Neutrophil (primary cell): ENCODE measurements around the gene LAPTM4A.

Source experiments
- H3K27ac ChIP-seq: fragments of 200-600 bp; sonication (generic); 2 replicates; pipeline ENCODE4 v1.5.1; 2016; ENCODE audit warnings: mild to moderate bottlenecking, moderate library complexity
- H3K27me3 ChIP-seq: fragments of 200-600 bp; sonication (generic); 2 replicates; pipeline ENCODE4 v1.6.0; 2016; ENCODE audit warnings: mild to moderate bottlenecking
- H3K36me3 ChIP-seq: fragments of 200-600 bp; sonication (generic); 2 replicates; pipeline ENCODE4 v1.5.1; 2017
- H3K4me1 ChIP-seq, 2 experiments: fragments of 200-600 bp in 1 of 2; sonication (generic) in 1 of 2; 1 replicate in 1 of 2; 2 replicates in 1 of 2; pipeline versions ENCODE4 v1.5.1 to v1.6.1; 2013 to 2016; ENCODE audit warnings: low read depth in 1 of 2, low read length in 1 of 2, mild to moderate bottlenecking in 1 of 2, moderate library complexity in 1 of 2; ENCODE audit not compliant: control insufficient read depth in 1 of 2, insufficient read depth in 1 of 2
- H3K4me3 ChIP-seq, 2 experiments: fragments of 200-600 bp in 1 of 2; sonication (generic) in 1 of 2; 1 replicate in 1 of 2; 2 replicates in 1 of 2; pipeline ENCODE4 v1.5.1; 2013 to 2016; ENCODE audit warnings: low read depth in 1 of 2, low read length in 1 of 2, mild to moderate bottlenecking in 1 of 2, moderate library complexity in 1 of 2
- H3K9me3 ChIP-seq: fragments of 200-600 bp; sonication (generic); 2 replicates; pipeline ENCODE4 v1.5.1; 2016
- TF ChIP-seq, protein P1 (sequence below): fragments of 200-600 bp; sonication (generic); IDR thresholded peaks from 2 replicates; pipeline ENCODE4 v1.5.1; 2016; ENCODE audit warnings: antibody characterized with exemption

The LAPTM4A gene

GRCh38 chr2:20012032-20012281 lies 39.5 kb downstream of the LAPTM4A start:
- Histone ChIP-seq H3K27ac (no peak overlapping the region), H3K9me3 (no peaks in the 10 kb centered on the region), H3K36me3 (no peaks in the 10 kb centered on the region), H3K4me1 (peaks cover 0 to 11% of the 10 kb centered on the region in 2 experiments), H3K27me3 (peaks cover 77% of the 10 kb centered on the region), H3K4me3 (no peak overlapping the region)
- TF ChIP-seq, protein P1, sequence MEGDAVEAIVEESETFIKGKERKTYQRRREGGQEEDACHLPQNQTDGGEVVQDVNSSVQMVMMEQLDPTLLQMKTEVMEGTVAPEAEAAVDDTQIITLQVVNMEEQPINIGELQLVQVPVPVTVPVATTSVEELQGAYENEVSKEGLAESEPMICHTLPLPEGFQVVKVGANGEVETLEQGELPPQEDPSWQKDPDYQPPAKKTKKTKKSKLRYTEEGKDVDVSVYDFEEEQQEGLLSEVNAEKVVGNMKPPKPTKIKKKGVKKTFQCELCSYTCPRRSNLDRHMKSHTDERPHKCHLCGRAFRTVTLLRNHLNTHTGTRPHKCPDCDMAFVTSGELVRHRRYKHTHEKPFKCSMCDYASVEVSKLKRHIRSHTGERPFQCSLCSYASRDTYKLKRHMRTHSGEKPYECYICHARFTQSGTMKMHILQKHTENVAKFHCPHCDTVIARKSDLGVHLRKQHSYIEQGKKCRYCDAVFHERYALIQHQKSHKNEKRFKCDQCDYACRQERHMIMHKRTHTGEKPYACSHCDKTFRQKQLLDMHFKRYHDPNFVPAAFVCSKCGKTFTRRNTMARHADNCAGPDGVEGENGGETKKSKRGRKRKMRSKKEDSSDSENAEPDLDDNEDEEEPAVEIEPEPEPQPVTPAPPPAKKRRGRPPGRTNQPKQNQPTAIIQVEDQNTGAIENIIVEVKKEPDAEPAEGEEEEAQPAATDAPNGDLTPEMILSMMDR: no peak

GRCh38 chr2:20011276-20012031 lies 40.0 kb downstream of the LAPTM4A start:
- Histone ChIP-seq H3K36me3 (no peaks in the 10 kb centered on the region), H3K9me3 (no peaks in the 10 kb centered on the region), H3K27ac (no peak overlapping the region), H3K4me3 (no peak overlapping the region), H3K27me3 (peaks cover 77% of the 10 kb centered on the region), H3K4me1 (peaks cover 0 to 11% of the 10 kb centered on the region in 2 experiments)
- TF ChIP-seq, protein P1: no peak

- peaks cover 65% of the 10 kb centered on the region for H3K27me3 ChIP-seq
- H3K27ac ChIP-seq: no peak overlapping the region
- TF ChIP-seq, protein P1: no peak
- no peak overlapping the region for H3K4me3 ChIP-seq
- peaks cover 0 to 11% of the 10 kb centered on the region in 2 experiments for H3K4me1 ChIP-seq
- H3K9me3 ChIP-seq: no peaks in the 10 kb centered on the region
- no peaks in the 10 kb centered on the region for H3K36me3 ChIP-seq
Measured at GRCh38 chr2:20008703-20009102, 42.7 kb downstream of the LAPTM4A start.

DNA sequence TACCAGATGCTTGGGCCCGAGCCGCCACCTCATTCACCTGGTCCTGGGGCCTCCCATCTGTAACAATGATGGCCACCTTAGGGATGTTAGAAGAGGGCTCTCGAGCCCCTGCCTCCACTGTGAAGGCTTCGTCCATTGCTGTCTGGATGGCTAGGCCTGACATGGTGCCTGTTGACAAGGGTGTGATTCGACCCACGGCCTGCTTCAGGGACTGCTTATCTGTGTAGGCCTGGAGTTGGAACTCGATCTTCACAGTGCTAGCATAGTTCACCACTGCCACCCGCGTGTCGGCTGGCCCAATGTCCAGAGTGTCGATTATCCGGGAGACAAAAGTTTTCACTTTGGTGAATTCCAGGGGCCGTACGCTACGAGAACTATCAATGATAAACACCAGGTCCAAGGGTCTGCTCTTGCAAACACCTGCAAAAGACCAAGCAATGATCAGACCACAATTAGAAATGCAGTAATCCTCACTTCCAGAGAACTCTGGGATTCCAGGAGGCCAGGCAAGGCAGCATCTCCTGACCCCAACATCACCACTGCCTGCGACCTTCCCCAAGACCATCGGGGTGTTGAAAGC lies 45.4 kb downstream of the LAPTM4A start:
- H3K4me1 ChIP-seq: no peaks in the 10 kb centered on the region
- TF ChIP-seq, protein P1: no peak
- H3K27me3 ChIP-seq: peaks cover 61% of the 10 kb centered on the region
- no peak overlapping the region for H3K4me3 ChIP-seq
- no peak overlapping the region for H3K27ac ChIP-seq
- no peaks in the 10 kb centered on the region for H3K36me3 ChIP-seq
- H3K9me3 ChIP-seq: no peaks in the 10 kb centered on the region

DNA sequence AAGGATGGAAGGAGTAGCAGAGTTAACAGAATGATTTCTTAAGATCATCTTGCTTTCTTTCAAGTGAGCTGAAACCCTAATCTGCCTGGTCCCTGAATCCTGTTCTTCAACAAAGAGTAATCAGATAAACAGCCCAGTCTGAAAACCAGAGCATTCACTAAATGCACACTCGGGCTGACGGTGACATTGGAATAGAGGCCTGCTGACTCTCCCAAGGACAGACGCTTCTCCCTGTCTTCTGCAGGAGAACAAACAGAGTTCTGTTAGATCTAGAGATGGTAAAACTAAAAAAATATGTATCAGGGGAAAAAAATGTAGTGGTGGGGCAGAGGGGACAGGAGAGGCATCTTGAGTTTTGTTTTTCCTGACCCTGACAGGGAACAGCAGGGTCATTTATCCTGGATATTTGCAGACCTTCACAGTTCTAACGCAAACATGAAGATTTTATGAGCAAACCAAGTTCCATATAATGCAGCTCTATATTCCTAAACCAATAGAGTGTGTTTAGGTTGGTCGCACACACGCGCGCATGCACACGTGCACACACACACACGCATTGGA lies 46.3 kb downstream of the LAPTM4A start:
- Histone ChIP-seq H3K27me3 (peaks cover 61% of the 10 kb centered on the region), H3K4me3 (no peak overlapping the region), H3K36me3 (no peaks in the 10 kb centered on the region), H3K4me1 (no peaks in the 10 kb centered on the region), H3K27ac (no peak overlapping the region), H3K9me3 (no peaks in the 10 kb centered on the region)
- TF ChIP-seq, protein P1: no peak
